HFFc6 (cell line): Measurements from ENCODE around the gene EEF1AKMT2. TPM values are rescaled to one million over a fixed set of nuclear protein-coding genes. Genes with fewer than 3 reads are reported as not detected.

ENCODE experiments used
- DNase-seq: peaks from one replicate; pipeline ENCODE4 v3.0.0-alpha.2; 2018
- H3K27ac Mint-ChIP-seq: 2 replicates; pipeline ENCODE4 v1.8.0; 2020; ENCODE audit warnings: mild to moderate bottlenecking, mixed read lengths
- H3K27me3 Mint-ChIP-seq: 2 replicates; pipeline ENCODE4 v1.8.0; 2021; ENCODE audit warnings: mild to moderate bottlenecking, moderate library complexity, mixed read lengths; ENCODE audit not compliant: insufficient read depth
- H3K36me3 Mint-ChIP-seq: 2 replicates; pipeline ENCODE4 v1.8.0; 2021; ENCODE audit warnings: low read depth, mixed read lengths
- H3K4me1 Mint-ChIP-seq: 2 replicates; pipeline ENCODE4 v1.8.0; 2020; ENCODE audit warnings: low read depth, mixed read lengths
- H3K4me3 Mint-ChIP-seq: 2 replicates; pipeline ENCODE4 v1.8.0; 2020; ENCODE audit warnings: mild to moderate bottlenecking, moderate library complexity, mixed read lengths
- H3K9me3 Mint-ChIP-seq: 2 replicates; pipeline ENCODE4 v1.8.0; 2020; ENCODE audit warnings: mild to moderate bottlenecking, mixed read lengths
- CTCF ChIP-seq: fragments of 200-600 bp; sonication (generic); IDR thresholded peaks from 2 replicates; pipeline ENCODE4 v1.5.0; 2021; ENCODE audit warnings: antibody characterized with exemption, mild to moderate bottlenecking
- total RNA-seq, 6 experiments: library from RNA; stranded (reverse); fragmentation: NEBNext Ultra II Directional; extraction: Animal tissue kit (Norgen Biotek cat#: 25700); gene quantifications; 2 replicates in 1 of 6; 3 replicates in 5 of 6; pipeline ENCODE4 v1.2.3, GENCODE V29; 2021

Gene EEF1AKMT2
- total RNA-seq, 6 experiments from 2014 or later = 15.8 to 19.5 (median 17.7) TPM

GRCh38 chr10:124756156-124756903 lies 35.4 kb downstream of the EEF1AKMT2 start:
- no peak for TF ChIP-seq CTCF

DNA sequence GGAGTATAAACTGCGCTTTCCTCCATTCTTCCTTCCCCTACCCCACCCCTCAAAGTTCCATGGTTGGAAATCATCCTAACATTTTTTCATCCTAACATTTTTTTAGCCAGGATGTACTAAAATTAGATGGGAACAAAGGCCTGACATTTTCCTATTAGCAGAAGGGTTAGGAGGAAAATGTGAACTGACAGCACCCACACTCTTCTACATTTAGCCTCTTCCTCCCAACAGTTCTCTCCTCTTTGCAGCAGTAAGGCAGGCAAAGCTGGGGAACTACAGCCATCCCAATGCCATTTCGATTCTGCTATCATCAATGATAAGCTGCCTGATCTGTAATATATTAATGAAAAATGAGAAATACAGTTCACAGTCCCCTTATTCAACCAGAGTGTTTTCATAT lies 36.1 kb downstream of the EEF1AKMT2 start:
- Mint-ChIP-seq H3K4me3 (no peak overlapping the region), H3K36me3 (peaks cover 14% of the 10 kb centered on the region; the same call in 1 of the 2 replicates), H3K27ac (no peak overlapping the region), H3K27me3 (no peaks in the 10 kb centered on the region), H3K9me3 (no peaks in the 10 kb centered on the region), H3K4me1 (no peaks in the 10 kb centered on the region)
- TF ChIP-seq CTCF = no peak
- no peak for DNase-seq

More at GRCh38 chr10:124756156-124756903, 35.4 kb downstream of the EEF1AKMT2 start:
- peaks cover 15% of the 10 kb centered on the region; the same call in 1 of the 2 replicates for H3K36me3 Mint-ChIP-seq
- H3K4me1 Mint-ChIP-seq = no peaks in the 10 kb centered on the region
- H3K27me3 Mint-ChIP-seq = no peaks in the 10 kb centered on the region
- no peak overlapping the region for H3K27ac Mint-ChIP-seq
- no peak overlapping the region for H3K4me3 Mint-ChIP-seq
- no peaks in the 10 kb centered on the region for H3K9me3 Mint-ChIP-seq
- DNase-seq = no peak

DNA sequence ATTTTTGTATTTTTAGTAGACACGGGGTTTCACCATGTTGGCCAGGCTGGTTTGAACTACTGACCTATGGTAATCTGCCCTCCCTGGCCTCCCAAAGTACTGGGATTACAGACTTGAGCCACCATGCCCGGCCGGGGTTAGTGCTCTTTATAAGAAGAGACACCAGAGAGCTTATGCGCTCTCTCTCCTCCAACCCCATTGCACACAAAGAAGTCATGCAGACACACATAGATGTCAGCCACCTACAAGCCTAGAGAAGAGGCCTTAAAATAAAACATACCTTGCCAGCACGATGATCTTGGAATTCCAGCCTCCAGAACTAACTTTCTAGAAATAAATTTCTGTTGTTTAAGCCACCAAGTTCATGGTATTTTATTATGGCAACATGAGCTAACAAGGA lies 37.5 kb downstream of the EEF1AKMT2 start:
- no peak for DNase-seq
- H3K36me3 Mint-ChIP-seq = peaks cover 7% of the 10 kb centered on the region; the same call in 1 of the 2 replicates
- no peak overlapping the region for H3K27ac Mint-ChIP-seq
- H3K4me3 Mint-ChIP-seq = no peak overlapping the region
- no peaks in the 10 kb centered on the region for H3K9me3 Mint-ChIP-seq
- H3K4me1 Mint-ChIP-seq = no peaks in the 10 kb centered on the region
- no peaks in the 10 kb centered on the region for H3K27me3 Mint-ChIP-seq
- no peak for TF ChIP-seq CTCF

DNA sequence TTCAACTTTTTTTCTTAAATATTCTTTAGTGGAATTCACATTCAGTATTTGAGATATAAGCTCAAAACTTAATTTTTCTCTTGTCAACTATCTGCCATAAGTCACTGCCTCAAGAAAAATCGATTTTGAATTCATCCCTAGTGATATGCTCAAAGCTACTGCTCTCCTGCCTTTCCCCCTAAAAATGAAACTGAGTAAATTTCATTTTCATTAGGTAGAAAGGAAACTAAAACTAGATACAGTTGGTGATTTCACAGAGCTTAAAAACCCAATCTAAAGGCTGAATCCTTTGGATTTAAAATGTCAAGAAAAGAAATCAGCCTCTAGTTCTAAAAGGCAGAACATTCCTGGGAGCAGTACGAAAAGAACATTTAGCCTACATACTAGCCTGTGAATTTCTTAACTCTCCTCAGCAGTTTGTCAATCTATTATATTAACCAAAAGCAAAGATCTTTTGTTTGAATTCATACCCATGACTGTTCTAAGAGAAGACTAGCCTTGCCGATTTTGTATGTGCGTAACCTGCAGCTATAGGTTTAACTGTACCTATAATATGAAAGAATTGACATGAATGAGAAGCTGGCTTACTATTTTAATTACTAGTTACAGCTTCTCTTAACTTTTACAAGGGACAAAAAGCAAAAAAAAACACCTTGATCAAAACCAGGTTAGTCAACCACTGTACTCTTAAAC lies 42.6 kb downstream of the EEF1AKMT2 start:
- Mint-ChIP-seq H3K27ac (no peak overlapping the region), H3K9me3 (no peaks in the 10 kb centered on the region), H3K4me1 (peaks cover 23% of the 10 kb centered on the region), H3K36me3 (peaks cover 1% of the 10 kb centered on the region; the same call in 1 of the 2 replicates), H3K4me3 (no peak overlapping the region), H3K27me3 (no peaks in the 10 kb centered on the region)
- no peak for DNase-seq
- no peak for TF ChIP-seq CTCF

GRCh38 chr10:124748166-124748565 lies 43.5 kb downstream of the EEF1AKMT2 start:
- TF ChIP-seq CTCF = no peak

More at GRCh38 chr10:124748166-124748565, 43.5 kb downstream of the EEF1AKMT2 start:
- Mint-ChIP-seq H3K4me1 (peaks cover 23% of the 10 kb centered on the region), H3K9me3 (no peaks in the 10 kb centered on the region), H3K27me3 (peaks cover 1% of the 10 kb centered on the region; the same call in 1 of the 2 replicates), H3K27ac (no peak overlapping the region), H3K4me3 (no peak overlapping the region), H3K36me3 (no peaks in the 10 kb centered on the region)
- no peak for DNase-seq
